ENCODE data around the gene SART3. TPM values are rescaled to one million over a fixed set of nuclear protein-coding genes. Genes with fewer than 3 reads are reported as not detected.

The SART3 gene
- total RNA-seq, 1 experiment from 2014 or later, result 89.4 TPM

DNA sequence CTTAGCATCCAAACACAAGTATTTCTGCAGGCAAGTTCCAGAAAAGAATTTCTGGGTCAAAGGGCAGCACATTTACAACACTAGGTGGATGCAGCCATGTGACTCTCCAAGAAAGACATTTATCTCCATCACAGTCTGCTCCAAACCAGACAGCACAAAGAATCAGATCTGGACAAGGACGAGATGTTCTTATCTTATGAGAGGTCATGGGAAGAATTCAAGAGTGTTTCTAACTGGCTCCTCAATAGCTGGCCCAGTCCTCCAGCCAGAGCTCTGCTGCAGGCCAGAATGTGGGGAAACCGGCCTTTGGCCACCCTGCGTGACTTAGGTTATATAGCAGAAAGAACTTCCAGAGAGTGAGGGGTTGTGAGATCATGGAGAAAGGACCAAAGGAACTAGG, 19.6 kb upstream of the SART3 start:
- Histone ChIP-seq H3K23ac (ENCODE audit: insufficient read length, low read depth, low read length) (no peak overlapping the region), H3K4me1 (ENCODE audit: insufficient read depth, low read length) (no peaks in the 10 kb centered on the region), H2BK12ac (ENCODE audit: insufficient read length, low read depth, low read length) (no peak overlapping the region), H3K4me2 (ENCODE audit: insufficient read depth, insufficient read length, low read length) (no peak overlapping the region), H2BK120ac (ENCODE audit: low read depth, low read length, poor library complexity, severe bottlenecking) (no peak overlapping the region), H3K27ac (ENCODE audit: insufficient read length, low read depth, low read length) (no peak overlapping the region), H4K20me1 (ENCODE audit: control insufficient read depth, insufficient read depth, insufficient read length) (no peaks in the 10 kb centered on the region), H3K9me3 (ENCODE audit: control insufficient read depth, low read depth, low read length) (no peaks in the 10 kb centered on the region), H3K18ac (ENCODE audit: insufficient read length, low read depth, low read length) (no peak overlapping the region), H2BK20ac (ENCODE audit: low read depth, low read length, poor library complexity, severe bottlenecking) (no peak overlapping the region), H3K14ac (ENCODE audit: insufficient read depth, low read length) (no peak overlapping the region), H2BK5ac (ENCODE audit: insufficient read length, low read length) (no peak overlapping the region), H3K79me1 (ENCODE audit: insufficient read depth, low read depth, low read length, poor library complexity, severe bottlenecking) (no peaks in the 10 kb centered on the region), H3K4ac (ENCODE audit: low read depth, low read length) (no peak overlapping the region), H4K91ac (ENCODE audit: insufficient read length, low read depth, low read length) (no peak overlapping the region), H3K79me2 (ENCODE audit: insufficient read depth, low read length) (no peaks in the 10 kb centered on the region), H2AK5ac (ENCODE audit: insufficient read length, low read length) (no peak overlapping the region), H2AFZ (ENCODE audit: low read length) (no peak overlapping the region), H2BK15ac (ENCODE audit: low read depth, low read length) (no peak overlapping the region), H3T11ph (ENCODE audit: low read length) (no peak overlapping the region), H3K56ac (ENCODE audit: insufficient read length, low read depth, low read length) (no peak overlapping the region), H3K9ac (ENCODE audit: extremely low read depth, insufficient read length, low read length) (no peak overlapping the region), H3K23me2 (ENCODE audit: insufficient read length, low read depth, low read length, poor library complexity, severe bottlenecking) (no peaks in the 10 kb centered on the region), H3K27me3 (ENCODE audit: insufficient read depth, low read length) (no peaks in the 10 kb centered on the region), H4K8ac (replicated peaks; ENCODE audit: insufficient read length, low read depth, low read length) (no peak overlapping the region), H4K5ac (ENCODE audit: insufficient read length, low read depth, low read length) (no peak overlapping the region)
- peaks cover 4 to 11% (median 4%) of the 10 kb centered on the region in 3 experiments; a peak in 5 of 7 replicates for H3K36me3 Mint-ChIP-seq (ENCODE audit: insufficient read depth in 1 of 3, low read depth in 3 of 3)
- H3K4me3 Mint-ChIP-seq, result no peak overlapping the region
- TF ChIP-seq CTCF (conservative IDR thresholded peaks at IDR 0.05), result no peak
- no CpG with 5 or more reads among the region's 3 CpGs for WGBS (ENCODE audit: extremely low coverage, insufficient read length, low lambda C conversion rate)
- peaks cover 9 to 10% of the 10 kb centered on the region in 2 experiments for H3K9me3 Mint-ChIP-seq
- no peak for DNase-seq
- H3K4me1 Mint-ChIP-seq, result 0 out of 4 replicates have a peak, but pooled peaks cover 0 to 6% of the 10 kb centered on the region in 2 experiments
- H3K27ac Mint-ChIP-seq, result peak overlapping the region in 2 of 3 experiments; percentile 24 to 32; a peak in 2 of 7 replicates
- peaks cover 3% of the 10 kb centered on the region for H3K27me3 Mint-ChIP-seq (ENCODE audit: low read depth)

Measured in H9 (cell line).